Tibial nerve (tissue), 3 donors: Measurements from ENCODE around the gene ZBTB43.

Experiments used
- POLR2A ChIP-seq, 2 donors: fragments of 450-650 bp; IDR thresholded peaks; one replicate each; pipeline ENCODE4 v1.6.1; 2017; ENCODE audit warnings: antibody characterized with exemption in 2 of 2, mild to moderate bottlenecking in 2 of 2, moderate library complexity in 2 of 2
- TF ChIP-seq, protein P1 (sequence below), 5 experiments: fragments of 200-600 bp in 3 of 5; fragments of 450-650 bp in 2 of 5; sonication (generic) in 3 of 5; IDR thresholded peaks; one replicate each; pipeline ENCODE4 v1.5.1; 2016 to 2019; ENCODE audit warnings: antibody characterized with exemption in 5 of 5, mild to moderate bottlenecking in 3 of 5, moderate library complexity in 2 of 5

DNA sequence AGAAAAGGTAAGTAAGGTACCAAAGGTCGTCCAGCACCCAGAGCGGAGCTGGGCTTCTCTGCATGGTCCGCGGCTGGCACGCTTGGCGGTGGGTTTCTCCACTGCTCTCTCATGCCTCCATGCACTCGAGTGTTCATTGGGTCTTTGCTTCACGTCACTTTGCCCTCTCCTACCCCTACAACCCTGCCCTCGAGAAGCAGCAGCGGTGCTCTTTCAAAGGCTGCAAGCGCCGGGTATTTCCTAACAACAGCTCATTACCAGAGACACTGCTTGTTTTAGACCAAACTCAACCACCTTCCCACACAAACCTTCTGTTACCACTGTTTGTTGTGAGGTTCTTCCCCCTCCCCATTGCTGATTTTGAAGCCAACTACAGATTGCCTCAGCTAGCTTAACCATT, 34.1 kb downstream of the ZBTB43 start:
- TF ChIP-seq, protein P1, sequence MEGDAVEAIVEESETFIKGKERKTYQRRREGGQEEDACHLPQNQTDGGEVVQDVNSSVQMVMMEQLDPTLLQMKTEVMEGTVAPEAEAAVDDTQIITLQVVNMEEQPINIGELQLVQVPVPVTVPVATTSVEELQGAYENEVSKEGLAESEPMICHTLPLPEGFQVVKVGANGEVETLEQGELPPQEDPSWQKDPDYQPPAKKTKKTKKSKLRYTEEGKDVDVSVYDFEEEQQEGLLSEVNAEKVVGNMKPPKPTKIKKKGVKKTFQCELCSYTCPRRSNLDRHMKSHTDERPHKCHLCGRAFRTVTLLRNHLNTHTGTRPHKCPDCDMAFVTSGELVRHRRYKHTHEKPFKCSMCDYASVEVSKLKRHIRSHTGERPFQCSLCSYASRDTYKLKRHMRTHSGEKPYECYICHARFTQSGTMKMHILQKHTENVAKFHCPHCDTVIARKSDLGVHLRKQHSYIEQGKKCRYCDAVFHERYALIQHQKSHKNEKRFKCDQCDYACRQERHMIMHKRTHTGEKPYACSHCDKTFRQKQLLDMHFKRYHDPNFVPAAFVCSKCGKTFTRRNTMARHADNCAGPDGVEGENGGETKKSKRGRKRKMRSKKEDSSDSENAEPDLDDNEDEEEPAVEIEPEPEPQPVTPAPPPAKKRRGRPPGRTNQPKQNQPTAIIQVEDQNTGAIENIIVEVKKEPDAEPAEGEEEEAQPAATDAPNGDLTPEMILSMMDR (IDR thresholded peaks at IDR 0.05) = no peak
- no peak for TF ChIP-seq POLR2A (IDR thresholded peaks at IDR 0.05)
